Activated CD4-positive, CD25-positive, alpha-beta regulatory T cell treated with anti-CD3 and anti-CD28 coated beads, Interleukin-2, amount 50 U/mL, for 72 hours (primary cell): Measurements from ENCODE around the gene PKP3.
"Not testable (repeated sequence)": the region's sequence is repeated elsewhere in the genome, so short reads cannot be mapped to it uniquely, and the experiment has no call there.

Source experiments
- DNase-seq: peaks from one replicate; pipeline ENCODE4 v3.0.0; 2021

Gene PKP3

DNA sequence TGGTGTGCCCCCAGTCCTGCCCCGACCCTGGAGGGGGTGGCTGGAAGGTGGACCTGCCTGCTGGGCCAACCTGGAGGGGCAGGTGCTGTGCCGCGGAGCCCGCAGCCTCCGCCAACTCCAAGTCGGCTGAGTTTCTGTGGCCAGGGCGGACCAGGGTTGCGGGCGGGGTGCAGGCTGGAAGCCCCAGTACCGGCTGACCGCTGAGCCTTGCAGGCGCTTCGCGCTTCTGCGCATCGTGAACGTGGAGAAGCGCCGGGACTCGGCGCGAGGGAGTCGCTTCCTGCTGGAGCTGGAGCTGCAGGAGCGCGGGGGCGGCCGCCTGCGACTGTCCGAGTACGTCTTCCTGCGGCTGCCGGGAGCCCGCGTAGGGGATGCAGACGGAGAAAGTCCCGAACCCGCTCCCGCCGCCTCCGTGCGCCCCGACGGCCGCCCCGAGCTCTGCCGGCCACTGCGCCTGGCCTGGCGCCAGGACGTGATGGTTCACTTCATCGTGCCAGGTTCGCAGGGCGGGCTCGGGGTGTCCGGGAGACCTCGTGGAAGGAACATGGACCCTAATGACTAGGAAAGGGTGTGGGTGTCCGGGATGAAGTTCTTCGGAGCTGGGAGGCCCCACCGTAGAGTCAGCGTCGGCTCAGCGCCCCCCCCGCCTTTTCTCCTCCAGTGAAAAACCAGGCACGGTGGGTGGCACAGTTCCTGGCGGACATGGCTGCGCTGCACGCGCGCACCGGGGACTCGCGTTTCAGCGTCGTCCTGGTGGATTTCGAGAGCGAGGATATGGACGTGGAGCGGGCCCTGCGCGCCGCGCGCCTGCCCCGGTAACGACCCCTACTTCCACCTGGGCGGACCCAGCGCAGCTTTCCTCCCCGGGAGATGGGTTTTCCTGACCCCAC, 14.6 kb upstream of the PKP3 start:
- no peak for DNase-seq

DNA sequence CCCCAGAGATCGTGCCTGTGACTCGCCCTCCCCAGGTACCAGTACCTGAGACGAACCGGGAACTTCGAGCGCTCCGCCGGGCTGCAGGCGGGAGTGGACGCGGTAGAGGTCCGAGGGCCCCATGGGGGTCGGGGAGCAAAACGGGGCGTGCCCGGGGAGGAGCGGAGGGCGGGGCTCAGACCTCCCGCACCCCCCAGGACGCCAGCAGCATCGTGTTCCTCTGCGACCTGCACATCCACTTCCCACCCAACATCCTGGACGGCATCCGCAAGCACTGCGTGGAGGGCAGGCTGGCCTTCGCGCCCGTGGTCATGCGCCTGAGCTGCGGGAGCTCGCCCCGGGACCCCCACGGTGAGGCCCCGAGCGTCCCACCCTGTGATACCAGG, 13.9 kb upstream of the PKP3 start:
- no peak for DNase-seq

DNA sequence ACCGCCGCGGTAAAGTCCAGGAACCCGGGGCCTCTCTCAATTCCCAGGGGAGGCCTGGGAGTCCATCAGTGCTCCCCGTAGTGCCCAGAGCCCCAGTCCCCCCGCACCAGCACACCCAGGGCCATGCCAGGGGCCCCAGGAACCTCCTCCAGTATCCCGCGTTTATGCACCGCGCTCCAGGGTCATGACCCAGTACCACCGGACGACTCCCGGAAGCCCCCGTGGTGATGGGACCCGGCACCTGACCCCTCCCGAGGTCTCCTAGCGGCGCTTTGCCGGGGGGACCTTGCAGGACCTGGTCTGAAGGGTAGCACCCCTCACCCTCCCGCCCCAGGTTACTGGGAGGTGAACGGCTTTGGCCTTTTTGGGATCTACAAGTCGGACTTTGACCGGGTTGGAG, 13.5 kb upstream of the PKP3 start:
- no peak for DNase-seq

DNA sequence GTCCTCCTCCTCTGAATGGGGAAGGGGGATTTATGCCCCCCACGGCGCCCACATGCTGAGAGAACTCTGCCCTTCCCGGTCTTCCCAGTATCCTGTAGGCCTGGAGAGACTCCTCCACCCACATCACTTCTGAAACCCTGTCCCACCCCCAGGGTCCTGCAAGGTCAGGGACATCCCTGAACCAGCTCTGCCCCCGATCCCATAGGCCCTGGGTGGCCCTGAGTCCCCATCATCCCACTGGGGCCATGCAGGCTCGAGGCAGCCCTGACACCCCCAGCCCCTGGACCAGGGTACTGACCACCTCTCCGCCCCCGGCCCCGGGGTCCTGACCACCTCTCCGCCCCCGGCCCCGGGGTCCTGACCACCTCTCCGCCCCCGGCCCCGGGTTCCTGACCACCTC, 13.0 kb upstream of the PKP3 start:
- DNase-seq: no peak

DNA sequence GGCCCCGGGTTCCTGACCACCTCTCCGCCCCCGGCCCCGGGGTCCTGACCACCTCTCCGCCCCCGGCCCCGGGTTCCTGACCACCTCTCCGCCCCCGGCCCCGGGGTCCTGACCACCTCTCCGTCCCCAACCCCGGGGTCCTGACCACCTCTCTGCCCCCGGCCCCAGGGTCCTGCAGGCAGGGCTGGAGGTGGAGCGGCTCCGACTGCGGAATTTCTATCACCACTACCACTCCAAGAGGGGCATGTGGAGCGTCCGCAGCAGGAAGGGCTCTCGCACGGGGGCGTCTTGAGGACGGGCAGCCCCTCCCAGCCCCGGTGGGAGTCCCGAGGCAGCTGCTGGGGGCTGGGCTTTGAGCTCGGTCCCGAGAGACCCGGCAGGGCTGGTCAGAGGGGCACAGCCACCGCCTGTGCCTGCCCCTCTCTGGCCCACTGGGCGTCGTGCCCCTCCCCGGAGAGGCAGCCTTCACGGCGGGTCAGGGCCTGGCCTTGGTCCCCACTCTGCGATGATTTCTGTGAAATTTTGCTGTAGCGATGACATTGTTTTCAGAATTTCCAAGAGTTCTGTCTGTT, 12.4 kb upstream of the PKP3 start:
- no peak for DNase-seq

DNA sequence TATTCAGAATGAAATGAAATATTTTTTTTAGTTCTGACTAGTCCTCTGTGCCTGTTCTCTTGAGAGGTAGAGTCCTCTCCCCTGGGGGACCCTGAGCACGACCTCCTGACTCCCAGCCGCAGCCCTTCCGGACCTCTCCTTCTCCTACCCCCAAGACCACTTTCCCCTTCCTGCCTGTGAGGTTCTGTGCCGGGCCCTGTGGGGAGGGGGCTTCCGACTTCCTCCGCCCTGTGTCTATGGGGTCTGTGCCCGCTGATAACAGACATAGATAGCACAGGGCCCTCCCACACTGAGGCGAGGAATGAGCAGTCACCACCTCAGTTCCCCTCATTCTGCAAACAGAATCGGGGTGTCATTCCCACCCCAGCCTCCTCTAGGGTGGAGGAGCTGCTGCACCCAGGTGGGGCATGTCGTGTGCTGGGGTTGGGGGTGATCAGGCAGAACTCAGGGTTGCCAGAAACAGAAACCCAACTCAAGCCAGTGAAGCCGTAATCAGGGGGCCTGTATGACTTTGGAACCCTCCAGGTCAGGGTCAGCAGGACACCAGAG, 11.9 kb upstream of the PKP3 start:
- DNase-seq: no peak

DNA sequence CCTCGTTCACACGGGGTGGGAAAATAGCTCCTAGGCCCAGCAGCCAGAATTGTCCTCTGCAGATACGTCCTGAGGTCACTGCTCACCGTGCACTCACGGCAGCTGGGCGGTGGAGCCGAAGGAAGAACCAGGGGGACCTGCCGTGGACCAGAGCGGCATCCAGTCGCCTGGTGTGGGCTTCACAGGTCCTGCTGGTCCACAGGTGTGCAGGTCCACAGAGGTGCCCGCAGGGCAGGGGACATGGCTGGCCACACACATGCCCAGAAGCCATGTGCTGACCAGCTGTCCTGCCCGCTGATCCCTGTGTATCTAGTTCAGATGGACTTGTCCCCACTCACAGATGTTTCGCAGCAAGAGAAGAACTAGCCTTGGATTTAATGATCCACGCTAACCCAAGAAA, 10.6 kb upstream of the PKP3 start:
- no peak for DNase-seq

DNA sequence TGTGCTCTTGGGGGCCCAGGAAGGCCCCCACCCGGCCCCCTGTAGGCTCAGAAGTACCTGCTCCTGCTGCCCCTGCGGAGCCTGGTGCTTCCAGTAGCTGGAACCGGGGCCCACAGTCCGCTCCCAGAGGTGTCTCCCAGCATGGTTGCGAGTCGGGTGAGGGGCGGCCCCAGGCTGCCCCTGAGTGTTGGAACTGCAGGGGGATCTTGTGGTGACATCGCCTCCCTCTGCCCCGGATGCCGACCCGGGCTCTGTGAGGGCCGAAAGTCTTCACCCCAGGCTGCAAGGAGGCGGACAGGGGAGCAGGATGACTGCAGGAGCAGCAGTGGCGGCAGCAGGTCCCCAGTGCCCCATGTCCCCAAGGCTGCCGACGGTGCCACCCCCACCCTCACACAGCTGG, 9.5 kb upstream of the PKP3 start:
- DNase-seq: no peak

DNA sequence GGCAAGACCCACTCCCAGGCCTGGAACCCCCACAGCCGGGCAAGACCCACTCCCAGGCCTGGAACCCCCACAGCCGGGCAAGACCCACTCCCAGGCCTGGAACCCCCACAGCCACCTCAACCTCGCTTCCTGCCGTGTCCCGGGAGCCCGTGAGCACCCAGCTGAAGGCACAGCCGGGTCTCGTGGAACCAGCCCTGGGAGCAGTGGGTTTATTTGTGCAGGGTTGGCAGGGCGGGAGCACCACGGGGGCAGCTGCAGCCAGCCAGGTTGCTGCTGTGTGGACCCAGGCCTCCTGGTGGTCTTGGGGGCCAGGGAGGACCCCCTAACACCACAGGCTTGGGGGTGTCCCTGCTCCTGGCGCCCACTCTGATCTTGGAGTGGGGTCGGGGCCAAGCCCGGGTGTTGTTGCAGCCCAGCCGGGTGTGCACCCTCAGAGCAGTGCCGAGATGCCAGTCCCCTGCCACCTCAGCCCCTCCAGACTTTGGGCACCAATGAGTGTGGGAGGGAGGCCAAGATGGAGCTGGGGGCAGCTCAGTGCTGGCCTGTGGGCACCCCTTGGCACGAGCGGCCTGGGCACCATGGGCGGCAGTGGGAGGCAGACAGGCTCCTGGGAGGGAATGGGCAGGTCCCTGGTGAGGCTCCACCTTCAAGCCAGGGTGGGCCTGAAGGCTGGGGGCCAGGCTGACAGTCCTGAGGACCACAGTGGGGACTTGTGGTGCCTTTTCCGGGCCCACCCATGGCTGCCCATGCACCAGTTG, 8.2 kb upstream of the PKP3 start:
- DNase-seq: no peak

DNA sequence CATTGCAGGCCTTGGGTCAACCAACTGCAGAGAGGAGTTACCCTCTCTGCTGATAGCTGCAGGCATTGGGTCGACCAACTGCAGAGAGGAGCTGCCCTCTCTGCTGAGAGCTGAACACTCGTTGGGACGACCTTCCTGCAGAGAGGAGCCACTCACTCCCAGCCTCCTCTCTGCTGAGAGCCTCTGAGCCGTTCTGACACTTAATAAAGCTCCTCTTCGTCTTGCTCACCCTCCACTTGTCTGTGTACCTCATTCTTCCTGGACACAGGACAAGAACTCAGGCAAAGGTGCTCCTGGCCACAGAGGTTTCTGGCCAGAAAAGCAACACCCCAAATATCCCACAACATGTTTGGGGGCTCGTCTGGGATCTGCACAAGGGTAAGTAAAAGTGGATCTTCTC, 7.5 kb upstream of the PKP3 start:
- no peak for DNase-seq

DNA sequence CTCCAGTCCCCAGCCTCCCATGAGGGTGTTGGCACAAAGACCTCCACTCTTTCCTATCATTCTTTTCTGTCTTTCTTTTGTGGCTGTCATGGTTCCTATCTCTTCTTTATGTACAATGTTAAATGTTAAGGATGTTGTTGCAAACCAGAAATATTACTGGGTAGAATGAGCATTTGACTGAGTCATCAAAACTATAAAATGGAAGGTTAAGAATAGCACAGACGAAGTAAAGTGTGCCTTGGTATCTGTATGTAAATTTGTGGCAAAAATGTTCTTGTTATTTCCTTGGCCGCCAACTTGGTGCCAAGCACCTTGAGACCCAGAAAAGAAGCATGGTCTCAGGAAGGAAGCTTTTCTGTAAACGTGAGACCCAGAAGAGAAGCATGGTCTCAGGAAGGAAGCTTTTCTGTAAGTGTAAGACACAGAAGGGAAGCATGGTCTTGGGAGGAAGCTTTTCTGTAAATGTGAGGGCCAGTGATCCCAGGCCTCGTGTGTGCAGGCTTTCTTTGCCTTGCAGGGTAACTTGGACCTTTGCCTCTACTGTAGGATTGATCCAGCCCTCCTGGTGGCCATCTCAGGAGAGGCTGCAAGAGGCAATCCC, 6.7 kb upstream of the PKP3 start:
- DNase-seq: no peak

DNA sequence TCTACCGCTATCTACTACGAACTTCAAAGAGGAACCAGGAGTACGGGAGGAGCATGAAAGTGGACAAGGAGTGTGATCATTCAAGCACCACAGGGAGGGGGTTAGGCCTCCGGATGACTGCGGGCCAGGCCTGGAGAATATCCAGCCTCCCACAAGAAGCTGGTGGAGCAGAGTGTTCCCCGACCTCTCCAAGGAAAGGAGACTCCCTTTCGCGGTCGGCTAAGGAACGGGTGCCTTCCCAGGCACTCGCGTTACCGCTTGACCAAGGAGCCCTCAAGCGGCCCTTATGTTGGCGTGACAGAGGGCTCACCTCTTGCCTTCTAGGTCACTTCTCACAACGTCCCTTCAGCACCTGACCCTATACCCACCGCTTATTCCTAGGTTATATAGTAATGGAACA, 4.6 kb upstream of the PKP3 start:
- not testable (repeated sequence) for DNase-seq

DNA sequence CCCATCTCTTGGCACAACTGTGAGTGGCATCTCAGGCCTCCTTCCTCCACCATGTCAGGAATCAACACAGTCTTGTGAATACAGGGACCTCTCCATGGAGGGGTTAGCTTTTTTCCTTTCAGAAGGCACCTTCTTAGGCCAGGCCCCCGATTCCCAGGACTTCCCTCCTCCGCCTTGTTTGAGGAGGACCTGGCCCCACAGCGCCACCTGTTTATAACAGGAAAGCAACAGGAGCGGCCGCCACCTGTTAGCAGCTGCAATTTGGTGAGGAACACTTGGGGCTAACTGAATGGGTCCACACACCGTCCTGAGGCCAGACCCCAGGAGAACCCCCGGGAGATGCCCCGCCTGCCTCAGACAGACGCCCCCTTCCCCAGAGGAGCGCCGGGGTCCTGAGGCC, 3.8 kb upstream of the PKP3 start:
- DNase-seq: no peak

DNA sequence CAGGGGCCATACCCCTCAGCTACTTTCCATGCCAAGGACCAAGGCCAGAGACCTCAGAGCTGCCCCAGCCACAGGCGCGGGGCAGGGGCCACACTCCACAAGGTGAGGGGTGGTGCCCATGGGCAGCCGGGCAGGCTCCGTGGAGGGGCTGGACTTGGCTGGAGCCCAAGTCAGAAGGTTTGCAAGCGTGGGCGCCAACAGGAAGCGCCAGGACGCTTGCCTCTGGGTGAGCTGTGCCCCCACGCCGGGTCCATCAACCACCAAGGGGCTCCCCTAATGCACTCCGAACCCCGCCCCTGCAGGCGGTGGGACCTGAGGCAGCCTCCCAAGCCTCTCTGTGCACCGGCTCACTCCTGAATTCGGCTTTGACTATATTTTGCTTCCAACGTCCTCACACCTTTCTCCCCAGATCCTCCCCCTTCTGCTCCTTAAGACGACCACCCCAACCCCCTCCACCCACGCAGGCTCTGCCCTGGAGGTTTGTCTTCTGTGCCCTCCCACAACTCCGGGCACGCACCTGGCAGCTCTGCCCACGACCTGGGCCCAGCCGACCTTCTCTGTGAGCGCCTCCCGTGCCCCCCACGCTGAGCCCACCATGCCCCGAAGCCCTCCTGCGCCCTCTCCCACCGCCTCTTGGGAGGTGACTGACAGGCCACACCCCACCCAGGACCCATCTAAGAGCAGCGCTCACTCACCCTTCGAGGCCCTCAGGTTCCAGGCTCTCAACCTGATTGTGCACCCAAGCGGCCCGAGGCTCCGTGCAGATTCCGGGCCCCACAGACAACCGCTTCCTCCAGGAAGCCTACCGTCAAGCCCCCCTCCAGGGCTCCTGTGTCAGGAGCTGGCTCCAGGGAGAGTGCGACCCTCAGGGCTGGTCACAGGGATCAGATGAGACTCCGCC, 2.6 kb upstream of the PKP3 start:
- no peak for DNase-seq

DNA sequence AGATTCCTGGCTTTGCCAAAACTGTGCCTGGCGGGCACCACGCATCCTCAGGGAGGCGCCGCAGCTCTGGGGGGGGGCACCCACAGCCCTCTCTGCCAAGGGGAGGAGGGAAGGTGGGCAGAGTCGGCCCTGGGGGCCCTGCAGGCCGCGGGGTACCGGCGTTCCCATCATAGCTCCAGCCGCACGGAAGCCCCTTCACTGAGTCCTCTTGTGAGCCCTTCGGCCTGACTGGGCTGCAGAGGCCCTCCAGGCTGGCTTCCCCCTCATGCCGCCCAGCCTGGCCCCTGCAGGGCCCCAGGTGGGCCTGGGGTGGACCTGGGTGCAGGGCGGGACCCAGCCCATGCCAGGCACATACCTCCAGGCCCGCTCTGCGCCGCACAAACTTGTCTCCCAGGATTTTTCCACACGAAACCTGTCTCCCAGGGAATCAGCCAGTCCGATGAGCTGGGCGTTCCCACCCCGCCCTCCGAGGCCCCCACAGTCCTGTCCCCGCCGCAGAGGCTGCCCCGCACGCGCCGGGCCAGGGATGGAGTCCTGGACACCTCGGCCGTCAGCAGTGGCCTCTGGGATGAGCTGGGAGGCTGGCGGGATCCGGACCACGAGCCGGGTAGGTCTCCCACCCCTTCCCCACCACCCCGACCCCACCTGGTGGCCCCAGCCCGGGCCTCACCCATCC, 1.8 kb upstream of the PKP3 start:
- DNase-seq: no peak

DNA sequence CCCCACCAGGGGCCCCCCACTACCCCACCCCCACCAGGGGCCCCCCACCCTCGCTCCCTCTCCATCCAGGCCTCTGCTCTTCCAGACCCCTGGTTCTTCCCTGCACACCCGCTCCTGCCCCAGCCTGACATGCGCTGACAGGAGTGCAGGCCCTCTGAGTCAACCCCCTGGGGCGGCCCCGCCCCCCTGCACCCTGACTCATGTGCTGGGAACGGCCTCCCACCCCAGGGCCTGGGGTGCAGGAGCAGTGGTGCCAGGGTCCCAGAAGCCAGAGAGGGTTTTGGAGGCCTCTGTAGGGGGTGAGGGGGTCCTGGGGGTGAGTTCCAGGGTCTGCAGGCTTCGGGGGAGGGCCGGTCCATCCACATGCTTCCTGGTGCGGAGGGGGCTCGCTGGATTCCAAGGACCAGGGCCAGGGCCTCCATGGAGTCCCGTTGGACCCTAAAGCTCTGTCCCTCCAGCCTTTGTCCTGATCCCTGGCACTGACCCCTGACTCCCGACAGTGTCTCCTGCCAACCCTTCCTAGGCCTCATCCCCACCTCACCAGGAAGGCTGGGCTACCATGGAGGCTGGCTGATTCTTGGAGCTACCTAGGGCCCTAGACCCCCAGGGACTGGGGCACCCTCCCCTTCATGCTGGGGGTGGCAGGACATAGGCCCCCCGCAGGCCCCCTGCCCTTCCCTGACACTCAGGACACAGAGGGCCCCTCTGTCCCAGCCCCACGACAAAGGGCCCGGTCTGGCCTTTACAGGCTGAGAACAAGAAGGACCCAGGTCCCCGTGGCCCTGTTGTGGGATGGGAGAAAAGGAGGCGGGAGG, 583 bp upstream of the PKP3 start:
- no peak for DNase-seq

DNA sequence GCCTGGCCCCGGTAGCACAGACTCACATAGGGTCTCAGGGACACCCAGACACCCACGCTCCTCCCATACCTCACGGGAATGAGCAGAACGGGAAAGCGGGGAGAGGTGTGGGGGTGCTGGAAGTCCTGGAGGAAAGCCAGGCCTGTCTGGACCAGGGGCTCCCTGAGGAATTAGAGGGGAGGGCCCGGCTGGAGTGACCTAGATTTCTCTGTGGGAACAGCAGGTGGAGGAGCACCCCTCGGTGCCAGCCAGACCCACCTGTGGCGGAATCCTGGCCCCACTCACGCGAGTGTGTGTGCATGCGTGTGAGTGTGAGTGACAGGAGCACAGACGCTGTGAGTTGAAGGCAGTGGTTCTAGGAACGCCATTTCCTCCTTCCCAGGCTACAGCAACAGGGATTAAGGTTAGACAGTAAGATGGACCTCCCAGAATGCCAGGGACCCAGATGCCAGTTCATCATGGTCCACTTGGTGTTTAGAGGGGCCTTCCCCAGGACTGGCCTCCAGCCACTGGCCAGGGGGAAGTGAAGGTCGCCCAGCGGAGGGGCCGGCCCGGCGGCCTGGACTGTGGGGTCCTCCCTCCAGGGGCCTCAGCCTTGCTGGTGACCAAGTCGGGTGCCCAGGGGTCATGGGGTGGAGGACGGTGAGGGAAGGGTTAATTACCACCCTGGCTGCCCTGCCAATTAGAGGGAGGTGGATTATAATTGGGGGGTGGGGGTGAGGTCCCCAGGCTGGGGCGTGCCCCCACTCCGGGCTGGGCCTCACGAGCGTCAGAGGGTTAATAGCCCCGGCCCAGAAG, 1.0 kb downstream of the PKP3 start:
- no peak for DNase-seq

DNA sequence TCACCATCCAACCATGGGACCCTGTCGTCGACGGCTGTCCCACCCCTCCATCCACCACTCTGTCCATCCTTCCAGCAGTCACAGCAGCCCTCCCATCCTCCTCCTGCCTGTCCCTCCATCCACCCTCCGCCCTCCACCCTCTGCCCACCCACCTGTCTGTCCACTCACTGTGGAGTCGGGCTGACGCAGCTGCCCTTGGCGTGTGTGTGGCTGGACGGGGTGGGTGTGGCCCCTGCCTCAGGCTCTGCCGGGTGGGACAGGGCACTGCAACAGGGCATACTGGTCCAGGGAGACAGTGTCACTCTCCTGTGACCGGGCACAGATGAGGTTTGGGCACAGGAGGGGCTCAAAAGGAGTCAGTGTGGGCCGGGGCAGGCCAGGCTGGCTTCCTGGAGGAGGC, 1.9 kb downstream of the PKP3 start:
- no peak for DNase-seq

DNA sequence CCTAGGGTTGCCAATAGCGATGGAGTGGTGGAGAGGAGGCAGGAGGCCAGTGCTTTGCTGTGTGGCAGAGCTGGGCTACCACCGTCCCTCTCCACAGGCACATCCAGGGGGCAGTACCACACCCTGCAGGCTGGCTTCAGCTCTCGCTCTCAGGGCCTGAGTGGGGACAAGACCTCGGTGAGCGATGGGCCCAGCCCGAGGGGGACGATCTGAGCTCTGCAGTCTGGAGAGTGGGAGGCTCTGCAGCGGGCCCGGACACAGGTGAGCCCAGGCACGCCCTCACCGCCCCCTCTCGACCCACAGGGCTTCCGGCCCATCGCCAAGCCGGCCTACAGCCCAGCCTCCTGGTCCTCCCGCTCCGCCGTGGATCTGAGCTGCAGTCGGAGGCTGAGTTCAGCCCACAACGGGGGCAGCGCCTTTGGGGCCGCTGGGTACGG, 2.5 kb downstream of the PKP3 start:
- no peak for DNase-seq
